Hepatocyte (in vitro differentiated cells): ENCODE results near the gene TMEM185A. TPM values are rescaled to one million over a fixed set of nuclear protein-coding genes. Genes with fewer than 3 reads are reported as not detected.

ENCODE experiments used
- DNase-seq: peaks from one replicate; pipeline ENCODE4 v3.0.0-alpha.2; 2016; ENCODE audit warnings: low spot score
- H2AFZ ChIP-seq: fragments of 200-600 bp; sonication (generic); 2 replicates; pipeline ENCODE4 v1.6.0; 2016; ENCODE audit warnings: antibody characterized with exemption, mild to moderate bottlenecking
- H3K27ac ChIP-seq: fragments of 200-600 bp; sonication (generic); 2 replicates; pipeline ENCODE4 v1.5.1; 2016; ENCODE audit warnings: mild to moderate bottlenecking
- H3K27me3 ChIP-seq: fragments of 200-600 bp; sonication (generic); 2 replicates; pipeline ENCODE4 v1.6.1; 2016
- H3K36me3 ChIP-seq: fragments of 200-600 bp; sonication (generic); replicated peaks from 2 replicates; pipeline ENCODE4 v1.5.1; 2016; ENCODE audit warnings: low read depth; ENCODE audit not compliant: insufficient read depth
- H3K4me1 ChIP-seq: fragments of 200-600 bp; sonication (generic); 2 replicates; pipeline ENCODE4 v1.5.1; 2016; ENCODE audit warnings: mild to moderate bottlenecking, moderate library complexity; ENCODE audit not compliant: insufficient read depth
- H3K4me2 ChIP-seq: fragments of 200-600 bp; sonication (generic); 2 replicates; pipeline ENCODE4 v1.6.0; 2016
- H3K4me3 ChIP-seq: fragments of 200-600 bp; sonication (generic); 2 replicates; pipeline ENCODE4 v1.5.1; 2016; ENCODE audit warnings: mild to moderate bottlenecking
- H3K79me2 ChIP-seq: fragments of 200-600 bp; sonication (generic); 2 replicates; pipeline ENCODE4 v1.6.0; 2017; ENCODE audit warnings: mild to moderate bottlenecking
- H3K9me2 ChIP-seq: fragments of 200-600 bp; sonication (generic); replicated peaks from 2 replicates; pipeline ENCODE4 v1.6.0; 2017; ENCODE audit warnings: mild to moderate bottlenecking; ENCODE audit not compliant: insufficient read depth
- H3K9me3 ChIP-seq: fragments of 200-600 bp; sonication (generic); 2 replicates; pipeline ENCODE4 v1.5.1; 2016; ENCODE audit warnings: low read depth, mild to moderate bottlenecking
- H4K20me1 ChIP-seq: fragments of 200-600 bp; sonication (generic); 2 replicates; pipeline ENCODE4 v1.6.0; 2016; ENCODE audit warnings: mild to moderate bottlenecking; ENCODE audit not compliant: insufficient read depth, poor library complexity, severe bottlenecking
- EZH2 ChIP-seq: fragments of 200-600 bp; sonication (generic); IDR thresholded peaks from 2 replicates; pipeline ENCODE4 v1.6.1; 2016; ENCODE audit warnings: antibody characterized with exemption, mild to moderate bottlenecking, borderline replicate concordance
- EZH2phosphoT487 ChIP-seq: fragments of 200-600 bp; sonication (generic); IDR thresholded peaks from one replicate; pipeline ENCODE4 v1.6.1; 2018; ENCODE audit warnings: antibody characterized with exemption, mild to moderate bottlenecking, low read depth, moderate library complexity; ENCODE audit not compliant: unreplicated experiment, severe bottlenecking
- WGBS: methylation state at CpG from one replicate; pipeline ENCODE4 v1.1.6; 2016; ENCODE audit warnings: low lambda C conversion rate; ENCODE audit errors: missing lambda C conversion rate; 5-methylcytosine and 5-hydroxymethylcytosine counted together
- polyA plus RNA-seq: library from polyadenylated mRNA; unstranded; fragments of >200 nt; fragmentation: Nextera tagmentation; extraction: Ambion mirVana; gene quantifications from 2 replicates; pipeline ENCODE4 v1.2.1, GENCODE V29; 2016
- total RNA-seq: library from RNA; depleted of rRNA; stranded (reverse); fragments of >200 nt; gene quantifications from 2 replicates; pipeline ENCODE4 v1.2.3, GENCODE V29; 2014
- TF ChIP-seq, protein P1 (sequence below): fragments of 200-600 bp; sonication (generic); IDR thresholded peaks from 2 replicates; pipeline ENCODE4 v1.5.1; 2016; ENCODE audit warnings: antibody characterized with exemption, mild to moderate bottlenecking; ENCODE audit not compliant: poor library complexity

TMEM185A gene
- total and polyA plus RNA-seq, 2 experiments from 2014 or later, result 45.6 to 45.7 TPM

DNA sequence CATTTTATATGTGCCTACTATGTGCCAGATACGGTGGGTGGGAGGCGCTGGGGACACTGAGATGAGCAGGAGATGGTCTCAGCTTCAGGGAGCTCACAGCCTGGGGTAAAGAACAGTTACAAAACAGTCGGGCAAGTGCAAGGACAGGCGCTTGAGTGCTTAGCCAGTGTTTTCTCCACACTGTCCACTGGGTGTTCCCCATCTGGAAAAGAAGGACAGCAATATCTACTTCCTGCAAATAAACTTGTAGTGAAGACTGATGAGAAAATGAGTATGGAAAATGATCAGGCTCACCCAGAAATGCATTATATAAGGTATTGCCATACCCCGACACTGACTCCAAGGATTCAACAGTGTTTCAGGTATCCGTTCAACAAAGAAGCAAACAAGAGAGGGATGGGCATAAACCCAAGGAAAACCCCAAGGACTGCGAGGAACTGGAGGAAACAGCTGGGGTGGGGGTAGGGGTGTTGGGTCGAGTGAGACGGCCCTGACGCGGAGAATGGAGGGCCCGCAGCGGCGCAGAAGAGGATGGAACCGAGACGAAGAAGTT is 835 bp downstream of the TMEM185A start:
- peaks cover 16% of the 10 kb centered on the region for H3K4me1 ChIP-seq
- peaks cover 14% of the 10 kb centered on the region for H4K20me1 ChIP-seq
- peak; percentile 35 for DNase-seq
- 30% methylated on average over 15 of the region's 16 CpGs for WGBS
- TF ChIP-seq EZH2phosphoT487 (no peak), EZH2 (no peak)
- TF ChIP-seq, protein P1, sequence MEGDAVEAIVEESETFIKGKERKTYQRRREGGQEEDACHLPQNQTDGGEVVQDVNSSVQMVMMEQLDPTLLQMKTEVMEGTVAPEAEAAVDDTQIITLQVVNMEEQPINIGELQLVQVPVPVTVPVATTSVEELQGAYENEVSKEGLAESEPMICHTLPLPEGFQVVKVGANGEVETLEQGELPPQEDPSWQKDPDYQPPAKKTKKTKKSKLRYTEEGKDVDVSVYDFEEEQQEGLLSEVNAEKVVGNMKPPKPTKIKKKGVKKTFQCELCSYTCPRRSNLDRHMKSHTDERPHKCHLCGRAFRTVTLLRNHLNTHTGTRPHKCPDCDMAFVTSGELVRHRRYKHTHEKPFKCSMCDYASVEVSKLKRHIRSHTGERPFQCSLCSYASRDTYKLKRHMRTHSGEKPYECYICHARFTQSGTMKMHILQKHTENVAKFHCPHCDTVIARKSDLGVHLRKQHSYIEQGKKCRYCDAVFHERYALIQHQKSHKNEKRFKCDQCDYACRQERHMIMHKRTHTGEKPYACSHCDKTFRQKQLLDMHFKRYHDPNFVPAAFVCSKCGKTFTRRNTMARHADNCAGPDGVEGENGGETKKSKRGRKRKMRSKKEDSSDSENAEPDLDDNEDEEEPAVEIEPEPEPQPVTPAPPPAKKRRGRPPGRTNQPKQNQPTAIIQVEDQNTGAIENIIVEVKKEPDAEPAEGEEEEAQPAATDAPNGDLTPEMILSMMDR, result no peak
- peak overlapping the region; percentile 61 for H3K4me3 ChIP-seq
- H3K27me3 ChIP-seq, result no peaks in the 10 kb centered on the region
- no peaks in the 10 kb centered on the region for H3K36me3 ChIP-seq
- H3K9me3 ChIP-seq, result no peaks in the 10 kb centered on the region
- no peak overlapping the region for H2AFZ ChIP-seq
- peaks cover 34% of the 10 kb centered on the region for H3K79me2 ChIP-seq
- H3K27ac ChIP-seq, result peak overlapping the region; percentile 78
- H3K4me2 ChIP-seq, result peak overlapping the region; percentile 79
- H3K9me2 ChIP-seq, result no peaks in the 10 kb centered on the region

DNA sequence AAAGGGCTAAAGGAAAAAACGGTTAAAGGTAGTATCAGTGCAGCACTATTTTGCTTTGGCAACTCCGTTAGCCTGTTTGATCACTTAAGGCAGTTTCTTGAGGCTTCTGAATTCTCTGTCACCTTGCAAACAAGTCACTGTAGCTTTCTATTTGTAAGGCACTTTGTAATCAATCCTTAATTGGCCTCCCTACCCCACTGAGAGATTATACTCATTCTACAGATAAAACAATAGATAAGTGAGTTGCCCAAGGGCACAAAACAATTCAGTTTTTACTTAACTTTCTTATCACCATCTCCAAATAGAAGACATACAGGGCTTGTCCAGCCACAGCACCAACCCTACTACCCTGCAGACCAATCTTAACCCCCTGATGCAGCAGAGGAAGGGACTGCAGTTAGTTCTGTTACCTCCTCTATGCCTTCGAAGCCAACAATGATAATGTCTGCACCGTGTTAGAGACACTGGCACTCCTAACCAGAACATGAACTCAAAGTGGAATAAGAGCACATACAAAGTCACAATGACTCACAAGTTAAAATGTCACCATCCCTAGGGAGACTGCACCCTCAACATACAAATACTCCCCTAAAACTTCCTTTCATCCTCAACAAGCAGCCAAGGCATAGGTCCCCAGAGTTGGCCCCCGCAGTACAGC is 1.7 kb downstream of the TMEM185A start:
- WGBS, result 48% methylated on average over 5 of the region's 5 CpGs
- no peaks in the 10 kb centered on the region for H3K9me2 ChIP-seq
- H3K79me2 ChIP-seq, result peaks cover 43% of the 10 kb centered on the region
- peaks cover 18% of the 10 kb centered on the region for H3K4me1 ChIP-seq
- peak overlapping the region; percentile 78 for H3K27ac ChIP-seq
- no peak for DNase-seq
- no peaks in the 10 kb centered on the region for H3K9me3 ChIP-seq
- no peaks in the 10 kb centered on the region for H3K27me3 ChIP-seq
- H2AFZ ChIP-seq, result no peak overlapping the region
- no peaks in the 10 kb centered on the region for H3K36me3 ChIP-seq
- TF ChIP-seq EZH2phosphoT487 (no peak), EZH2 (no peak)
- TF ChIP-seq, protein P1, result no peak
- H3K4me2 ChIP-seq, result peak overlapping the region; percentile 79
- peaks cover 14% of the 10 kb centered on the region for H4K20me1 ChIP-seq
- H3K4me3 ChIP-seq, result peak overlapping the region; percentile 5

- peaks cover 18% of the 10 kb centered on the region for H4K20me1 ChIP-seq
- H3K4me2 ChIP-seq, result peak overlapping the region; percentile 79
- WGBS, result 68% methylated on average over 2 of the region's 2 CpGs
- peaks cover 19% of the 10 kb centered on the region for H3K4me1 ChIP-seq
- H3K79me2 ChIP-seq, result peaks cover 49% of the 10 kb centered on the region
- no peak overlapping the region for H3K27ac ChIP-seq
- H2AFZ ChIP-seq, result no peak overlapping the region
- no peaks in the 10 kb centered on the region for H3K27me3 ChIP-seq
- no peaks in the 10 kb centered on the region for H3K9me2 ChIP-seq
- no peaks in the 10 kb centered on the region for H3K36me3 ChIP-seq
- no peak overlapping the region for H3K4me3 ChIP-seq
- no peaks in the 10 kb centered on the region for H3K9me3 ChIP-seq
- no peak for DNase-seq
- TF ChIP-seq, protein P1, result no peak
- TF ChIP-seq EZH2phosphoT487 (no peak), EZH2 (no peak)
Measured at GRCh38 chrX:149628768-149629167, 2.8 kb downstream of the TMEM185A start.
